GM20431 (cell line): ENCODE measurements around the gene PFKFB2.

Experiments used
- in situ Hi-C: fragments of 300-500 bp; cut with MseI, MboI; formaldehyde crosslinking; loops from one replicate; pipeline ENCODE4 v1.15.0; 2020; ENCODE audit warnings: low sequenced_read_pairs; ENCODE audit not compliant: unreplicated experiment

The PFKFB2 gene

DNA sequence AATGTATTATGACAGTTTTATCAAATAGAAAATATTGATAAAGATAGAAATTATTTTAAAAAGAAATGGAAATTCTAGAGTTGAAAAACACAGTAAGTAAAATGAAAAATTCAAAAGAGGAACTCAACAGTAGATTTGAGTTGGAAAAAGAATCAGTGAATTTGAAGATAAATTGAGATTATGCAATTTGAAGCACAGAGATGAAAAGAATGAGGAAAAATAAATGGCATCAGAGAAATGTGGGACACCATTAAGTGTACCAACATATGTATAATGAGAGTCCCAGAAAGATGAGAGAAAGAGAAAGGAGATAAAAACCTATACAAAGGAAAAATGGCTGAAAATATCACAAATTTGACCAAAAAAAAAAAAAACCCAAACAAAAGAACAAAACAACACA lies 76.0 kb downstream of the PFKFB2 start:
- in situ Hi-C loops: no loop called here
